ENCODE data around the gene DPH2. TPM values are rescaled to one million over a fixed set of nuclear protein-coding genes. Genes with fewer than 3 reads are reported as not detected.

The DPH2 gene
- total and polyA plus RNA-seq, 2 of the 8 experiments (the other 6 are each of a cell fraction or from before 2014, with no cell fraction given) = 64.9 to 92.1 TPM

DNA sequence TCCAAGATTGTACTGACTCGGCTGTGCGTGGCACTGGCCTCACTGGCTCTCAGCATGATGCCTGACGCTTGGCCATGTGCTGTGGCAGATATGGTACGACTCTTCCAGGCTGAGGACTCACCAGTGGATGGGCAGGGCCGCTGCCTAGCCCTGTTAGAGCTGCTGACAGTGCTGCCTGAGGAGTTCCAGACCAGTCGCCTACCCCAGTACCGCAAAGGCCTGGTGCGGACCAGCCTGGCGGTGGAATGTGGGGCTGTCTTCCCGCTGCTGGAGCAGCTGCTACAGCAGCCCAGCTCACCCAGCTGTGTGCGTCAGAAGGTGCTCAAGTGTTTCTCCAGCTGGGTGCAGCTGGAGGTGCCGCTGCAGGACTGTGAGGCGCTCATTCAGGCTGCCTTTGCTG, 20.1 kb upstream of the DPH2 start:
- Histone ChIP-seq H2BK12ac (ENCODE audit: low read depth, low read length) (no peak overlapping the region), H3K23me2 (ENCODE audit: low read depth, low read length) (peaks cover 3% of the 10 kb centered on the region; the same call in 1 of the 2 replicates), H3K4me3 (ENCODE audit: extremely low read depth in 1 of 4, insufficient read depth in 2 of 4, low read depth in 3 of 4, low read length in 4 of 4) (no peak overlapping the region), H2BK5ac (ENCODE audit: low read depth, low read length) (no peak overlapping the region), H3K36me3 (ENCODE audit: control insufficient read depth in 2 of 4, insufficient read depth in 4 of 4, low read length in 3 of 4) (no peaks in the 10 kb centered on the region; a peak in 1 of 8 replicates), H4K8ac (ENCODE audit: extremely low read depth, insufficient read depth, low read length) (no peak overlapping the region; the same call in 1 of the 2 replicates), H2AK5ac (ENCODE audit: low read depth, low read length) (no peak overlapping the region), H3K9me3 (ENCODE audit: insufficient read depth in 2 of 2, low read depth in 1 of 2, low read length in 1 of 2) (no peaks in the 10 kb centered on the region), H3K9ac (replicated peaks in 1 of 4; ENCODE audit: extremely low read depth in 1 of 4, low read depth in 3 of 4, low read length in 3 of 4) (no peak overlapping the region), H3K56ac (replicated peaks; ENCODE audit: insufficient read length, low read depth, low read length) (no peak overlapping the region), H3K18ac (ENCODE audit: extremely low read depth, low read length) (no peak overlapping the region), H2BK15ac (ENCODE audit: low read length) (no peak overlapping the region), H3K14ac (ENCODE audit: insufficient read length) (no peak overlapping the region), H4K5ac (ENCODE audit: insufficient read length, low read depth, low read length) (no peak overlapping the region), H3K4me1 (replicated peaks in 1 of 4; ENCODE audit: control insufficient read depth in 3 of 4, insufficient read depth in 4 of 4, low read length in 3 of 4) (peaks cover 3 to 14% (median 7%) of the 10 kb centered on the region in 4 experiments; a peak in 6 of 7 replicates), H2BK20ac (ENCODE audit: low read length) (no peak overlapping the region), H3K4me2 (ENCODE audit: insufficient read depth in 1 of 2, low read depth in 2 of 2, low read length in 2 of 2) (no peak overlapping the region), H3K4ac (replicated peaks; ENCODE audit: insufficient read length, low read depth, low read length) (no peak overlapping the region), H2AFZ (ENCODE audit: low read length) (no peak overlapping the region), H3K27me3 (replicated peaks in 1 of 4; ENCODE audit: control insufficient read depth in 3 of 4, extremely low read depth in 1 of 4, insufficient read depth in 3 of 4, low read length in 3 of 4) (no peaks in the 10 kb centered on the region), H3K23ac (ENCODE audit: insufficient read length) (no peak overlapping the region), H4K91ac (replicated peaks; ENCODE audit: insufficient read length, low read length) (no peak overlapping the region), H3K27ac (ENCODE audit: low read depth, low read length) (no peak overlapping the region), H2BK120ac (replicated peaks; ENCODE audit: low read depth, low read length) (no peak overlapping the region), H3K79me2 (ENCODE audit: control insufficient read depth in 1 of 2, insufficient read depth in 2 of 2, low read length in 2 of 2) (0 out of 4 replicates have a peak, but pooled peaks cover 0 to 4% of the 10 kb centered on the region in 2 experiments), H3K79me1 (ENCODE audit: low read depth, low read length) (peaks cover 6% of the 10 kb centered on the region), H4K20me1 (replicated peaks in 1 of 2; ENCODE audit: control insufficient read depth in 1 of 2, insufficient read depth in 2 of 2, low read length in 2 of 2) (peaks cover 0 to 8% of the 10 kb centered on the region in 2 experiments)
- TF ChIP-seq FOSL1 (IDR thresholded peaks at IDR 0.05; ENCODE audit: insufficient read depth, low read depth, low read length) (no peak), SIN3A (conservative IDR thresholded peaks at IDR 0.05 in 1 of 2, IDR thresholded peaks at IDR 0.05 in 1 of 2; ENCODE audit: low read depth in 1 of 2, low read length in 2 of 2) (no peak), CHD1 (IDR thresholded peaks at IDR 0.05; ENCODE audit: low read depth, low read length) (no peak), YY1 (IDR thresholded peaks at IDR 0.05; ENCODE audit: low read depth, low read length) (no peak)
- CTCF ChIA-PET (ENCODE audit: partially characterized antibody) = interaction anchor here (1.3 to 10.8 kb wide), 8 partner anchors 10 to 183 kb away, joined by 5 to 151 read pairs (median 18); partner anchors contain the start of genes ARTN and DPH2
- WGBS, 2 experiments (ENCODE audit: extremely low coverage in 1 of 2, insufficient coverage in 1 of 2, insufficient read length in 1 of 2, insufficient replicate concordance in 2 of 2, low coverage in 1 of 2, low lambda C conversion rate in 2 of 2, missing lambda C conversion rate in 1 of 2) = 87% methylated on average over 13 of the region's 13 CpGs; no CpG with 5 or more reads in 1 of the 2 experiments
- FAIRE-seq = no peak
- DNase-seq (ENCODE audit: low read depth in 1 of 2, low spot score in 2 of 2) = no peak
- POLR2A ChIA-PET (ENCODE audit: partially characterized antibody) = interaction anchor here (1.1 to 6.8 kb wide), 6 partner anchors 13 to 186 kb away, joined by 3 to 29 read pairs (median 4); partner anchors contain the start of genes ATP6V0B and DPH2

All from H1 (cell line).